Left lobe of liver (tissue), 1 donor: ENCODE results near the gene RGS16. TPM values are rescaled to one million over a fixed set of nuclear protein-coding genes. Genes with fewer than 3 reads are reported as not detected.

Experiments
- total RNA-seq: library from RNA; stranded (reverse); gene quantifications from one replicate; pipeline ENCODE4 v1.2.1, GENCODE V29; 2021
- donor health status: DM: no; HTN: yes; CAD: no.

Gene RGS16
- total RNA-seq, 1 donor from 2014 or later = 0.15 TPM

Other genes with a start within 250 kb of the RGS16 start
- 221 TPM for gene GLUL, start 212.6 kb downstream of the RGS16 start, total RNA-seq
- not detected for gene TEDDM1, start 203.7 kb downstream of the RGS16 start, total RNA-seq
- gene RGSL1, start 154.2 kb downstream of the RGS16 start, total RNA-seq = not detected
- 2.2 TPM for gene RNASEL, start 15.1 kb downstream of the RGS16 start, total RNA-seq
- gene RGS8, start 80.2 kb upstream of the RGS16 start, total RNA-seq = not detected
- gene NPL, start 185.4 kb upstream of the RGS16 start, total RNA-seq = 15.0 TPM
- 32.1 TPM for gene DHX9, start 235.0 kb upstream of the RGS16 start, total RNA-seq